GM18498 (cell line): ENCODE measurements around the gene PTPRC.

Experiments used
- ATAC-seq: cut with Tn5 transposase; IDR thresholded peaks from one replicate; pipeline ENCODE4 v1.9.1; 2021; ENCODE audit warnings: mild to moderate bottlenecking, moderate library complexity; ENCODE audit not compliant: unreplicated experiment

Gene PTPRC

GRCh38 chr1:198798923-198799386 lies 160.1 kb downstream of the PTPRC start:
- peak; percentile 68 for ATAC-seq

- ATAC-seq, result no peak
These were observed 166.8 kb downstream of the PTPRC start for GRCh38 chr1:198805498-198806151.

- ATAC-seq, result no peak
These were observed 168.0 kb downstream of the PTPRC start for GRCh38 chr1:198806861-198807260.
